Measurements from ENCODE around the gene ZNF208. TPM values are rescaled to one million over a fixed set of nuclear protein-coding genes. Genes with fewer than 3 reads are reported as not detected.

Gene ZNF208
- total and polyA plus RNA-seq, 2 of the 13 experiments (the other 11 are each of a cell fraction or from before 2014, with no cell fraction given), result not detected

GRCh38 chr19:21910318-21910717 lies 100.4 kb downstream of the ZNF208 start (continued):
- TF ChIP-seq AFF4 (CRISPR knock-in tag; IDR thresholded peaks at IDR 0.05) (no peak), SAFB2 (CRISPR knock-in tag; IDR thresholded peaks at IDR 0.05; ENCODE audit: borderline replicate concordance, low read depth) (no peak)

GRCh38 chr19:21908066-21908465 lies 102.7 kb downstream of the ZNF208 start:
- DNase-seq (ENCODE audit: low spot score), result no peak
- H3K27ac ChIP-seq (ENCODE audit: extremely low read length, insufficient read depth, low read length), result no peak overlapping the region
- ChIA-PET POLR2A (no interaction called here), CTCF (ENCODE audit: low intra/inter-chr PET ratio, low total read pairs) (no interaction called here)
- intact Hi-C loops (cut with micrococcal nuclease; ENCODE audit: unreplicated experiment) (no loop called here), in situ Hi-C loops (cut with HindIII; ENCODE audit: extremely low pct_ligation_motif_present, low pct_unique_long_range_greater_than_20kb) (no loop called here)
- no peak for FAIRE-seq
- TF ChIP-seq ISX (CRISPR knock-in tag; conservative IDR thresholded peaks at IDR 0.05), result no peak
- TF ChIP-seq HNRNPLL (IDR thresholded peaks at IDR 0.05; ENCODE audit: low read depth, low read length, poor library complexity, severe bottlenecking), result no peak
- no peak for TF ChIP-seq KDM6A (CRISPR knock-in tag; IDR thresholded peaks at IDR 0.05; ENCODE audit: low read depth)
- TF ChIP-seq SNAI1 (CRISPR knock-in tag; IDR thresholded peaks at IDR 0.05; ENCODE audit: borderline replicate concordance), result no peak
- TF ChIP-seq SMARCC2 (IDR thresholded peaks at IDR 0.05), result no peak
- no peak for TF ChIP-seq ZNF235 (CRISPR knock-in tag; IDR thresholded peaks at IDR 0.05; ENCODE audit: borderline replicate concordance)
- TF ChIP-seq LRRFIP1 (CRISPR knock-in tag; conservative IDR thresholded peaks at IDR 0.05), result no peak
- no peak for TF ChIP-seq ISL2 (CRISPR knock-in tag; IDR thresholded peaks at IDR 0.05)
- TF ChIP-seq MBD4 (IDR thresholded peaks at IDR 0.05; ENCODE audit: borderline replicate concordance, low read length), result no peak
- TF ChIP-seq, protein P1, sequence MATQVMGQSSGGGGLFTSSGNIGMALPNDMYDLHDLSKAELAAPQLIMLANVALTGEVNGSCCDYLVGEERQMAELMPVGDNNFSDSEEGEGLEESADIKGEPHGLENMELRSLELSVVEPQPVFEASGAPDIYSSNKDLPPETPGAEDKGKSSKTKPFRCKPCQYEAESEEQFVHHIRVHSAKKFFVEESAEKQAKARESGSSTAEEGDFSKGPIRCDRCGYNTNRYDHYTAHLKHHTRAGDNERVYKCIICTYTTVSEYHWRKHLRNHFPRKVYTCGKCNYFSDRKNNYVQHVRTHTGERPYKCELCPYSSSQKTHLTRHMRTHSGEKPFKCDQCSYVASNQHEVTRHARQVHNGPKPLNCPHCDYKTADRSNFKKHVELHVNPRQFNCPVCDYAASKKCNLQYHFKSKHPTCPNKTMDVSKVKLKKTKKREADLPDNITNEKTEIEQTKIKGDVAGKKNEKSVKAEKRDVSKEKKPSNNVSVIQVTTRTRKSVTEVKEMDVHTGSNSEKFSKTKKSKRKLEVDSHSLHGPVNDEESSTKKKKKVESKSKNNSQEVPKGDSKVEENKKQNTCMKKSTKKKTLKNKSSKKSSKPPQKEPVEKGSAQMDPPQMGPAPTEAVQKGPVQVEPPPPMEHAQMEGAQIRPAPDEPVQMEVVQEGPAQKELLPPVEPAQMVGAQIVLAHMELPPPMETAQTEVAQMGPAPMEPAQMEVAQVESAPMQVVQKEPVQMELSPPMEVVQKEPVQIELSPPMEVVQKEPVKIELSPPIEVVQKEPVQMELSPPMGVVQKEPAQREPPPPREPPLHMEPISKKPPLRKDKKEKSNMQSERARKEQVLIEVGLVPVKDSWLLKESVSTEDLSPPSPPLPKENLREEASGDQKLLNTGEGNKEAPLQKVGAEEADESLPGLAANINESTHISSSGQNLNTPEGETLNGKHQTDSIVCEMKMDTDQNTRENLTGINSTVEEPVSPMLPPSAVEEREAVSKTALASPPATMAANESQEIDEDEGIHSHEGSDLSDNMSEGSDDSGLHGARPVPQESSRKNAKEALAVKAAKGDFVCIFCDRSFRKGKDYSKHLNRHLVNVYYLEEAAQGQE (IDR thresholded peaks at IDR 0.05; ENCODE audit: borderline replicate concordance in 1 of 2, low read depth in 1 of 2, low read length in 2 of 2), result no peak
- no peaks in the 10 kb centered on the region for H3K4me1 ChIP-seq (ENCODE audit: insufficient read depth, low read length)
- H3K79me2 ChIP-seq (ENCODE audit: insufficient read depth, low read length), result no peaks in the 10 kb centered on the region
- no peak overlapping the region for H3K4me2 ChIP-seq (ENCODE audit: low read depth, low read length)
- H3K9me3 ChIP-seq (ENCODE audit: low read length), result peaks cover 100% of the 10 kb centered on the region
- H3K4me3 ChIP-seq (replicated peaks in 1 of 3; ENCODE audit: insufficient read depth in 1 of 3, low read depth in 2 of 3, low read length in 3 of 3), result no peak overlapping the region
- no peaks in the 10 kb centered on the region for H3K36me3 ChIP-seq (replicated peaks in 1 of 2; ENCODE audit: control insufficient read depth in 1 of 2, insufficient read depth in 2 of 2, low read length in 2 of 2)
- no peak overlapping the region for H3K9ac ChIP-seq (ENCODE audit: insufficient read depth, low read depth, low read length)
- 6% methylated on average over 3 of the region's 3 CpGs for WGBS (ENCODE audit: low lambda C conversion rate)
- no peaks in the 10 kb centered on the region for H4K20me1 ChIP-seq (ENCODE audit: insufficient read depth, low read length)
- no peaks in the 10 kb centered on the region for H3K27me3 ChIP-seq (ENCODE audit: control insufficient read depth in 1 of 2, insufficient read depth in 2 of 2, low read length in 2 of 2)
- H2AFZ ChIP-seq (ENCODE audit: low read length), result no peak overlapping the region
- ATAC-seq, result no peak
- no TSS peak for BruUV-seq (replicated peaks)

Measured in HepG2 (cell line).